ENCODE results near the gene GPRIN3.

GPRIN3 gene

DNA sequence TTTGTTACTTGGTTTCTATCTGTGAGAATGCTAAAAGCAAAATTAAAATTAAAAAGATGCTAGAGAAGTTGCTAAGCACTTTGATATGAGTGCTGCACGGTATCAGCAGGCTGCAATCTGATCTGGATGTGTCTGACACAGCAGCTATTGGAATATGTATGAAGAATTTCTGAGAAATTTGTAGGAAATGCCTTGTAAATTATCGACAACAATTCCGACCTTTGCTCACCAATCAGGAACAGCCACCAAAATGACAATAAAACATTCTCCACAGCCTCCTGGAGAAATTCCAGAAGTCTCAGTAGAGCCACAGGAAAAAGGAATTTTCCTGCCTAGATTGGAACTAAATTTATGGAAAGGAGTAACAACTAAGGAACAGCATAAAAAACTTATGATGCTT lies 113.8 kb downstream of the GPRIN3 start:
- no peak overlapping the region for H3K18ac ChIP-seq (ENCODE audit: low read length)
- no peak overlapping the region for H4K5ac ChIP-seq (ENCODE audit: low read length)
- no peaks in the 10 kb centered on the region for H3K79me2 ChIP-seq (ENCODE audit: control insufficient read depth, insufficient read depth, low read length)
- no peak overlapping the region for H3K4me3 ChIP-seq (ENCODE audit: low read length)
- H3K27me3 ChIP-seq (ENCODE audit: insufficient read depth, low read length, poor library complexity), result no peaks in the 10 kb centered on the region
- H3K4me2 ChIP-seq (ENCODE audit: low read length), result no peak overlapping the region
- no peak for DNase-seq
- H4K8ac ChIP-seq (ENCODE audit: low read depth, low read length), result no peak overlapping the region
- no peaks in the 10 kb centered on the region for H3K36me3 ChIP-seq (ENCODE audit: control insufficient read depth, insufficient read depth, low read length)
- H2BK15ac ChIP-seq (replicated peaks; ENCODE audit: low read depth), result no peak overlapping the region
- no peak overlapping the region for H2AK5ac ChIP-seq (ENCODE audit: low read length)
- no peak overlapping the region for H3K4ac ChIP-seq (ENCODE audit: low read depth, low read length)
- no peak overlapping the region for H3K56ac ChIP-seq (ENCODE audit: low read length)
- H2BK5ac ChIP-seq (ENCODE audit: low read length), result no peak overlapping the region
- no peak overlapping the region for H3K23ac ChIP-seq (ENCODE audit: low read length)
- no peak overlapping the region for H3K9ac ChIP-seq (ENCODE audit: low read length)
- no peaks in the 10 kb centered on the region for H3K79me1 ChIP-seq (ENCODE audit: low read length)
- no CpG with 5 or more reads among the region's 3 CpGs for WGBS (ENCODE audit: extremely low coverage, insufficient coverage, low lambda C conversion rate)
- H3K27ac ChIP-seq (ENCODE audit: low read depth, low read length), result no peak overlapping the region
- H2BK120ac ChIP-seq (ENCODE audit: low read depth, low read length), result no peak overlapping the region
- H3K4me1 ChIP-seq (ENCODE audit: control insufficient read depth, low read depth, low read length), result peaks cover 3% of the 10 kb centered on the region
